Neural crest cell (in vitro differentiated cells): ENCODE measurements around the gene FKBP1B. TPM values are rescaled to one million over a fixed set of nuclear protein-coding genes. Genes with fewer than 3 reads are reported as not detected.

Source experiments
- DNase-seq: peaks from one replicate; pipeline ENCODE4 v3.0.0; 2021; ENCODE audit warnings: low read depth, mixed read lengths, low spot score
- H3K27ac Mint-ChIP-seq: one replicate; pipeline ENCODE4 v1.8.0; 2021; ENCODE audit warnings: mild to moderate bottlenecking, mixed read lengths; ENCODE audit not compliant: unreplicated experiment
- H3K27me3 Mint-ChIP-seq: 2 replicates; pipeline ENCODE4 v1.8.0; 2021; ENCODE audit warnings: low read depth, mild to moderate bottlenecking, mixed read lengths
- H3K36me3 Mint-ChIP-seq: 2 replicates; pipeline ENCODE4 v1.8.0; 2021; ENCODE audit warnings: low read depth, mild to moderate bottlenecking, mixed read lengths
- H3K4me1 Mint-ChIP-seq: 2 replicates; pipeline ENCODE4 v1.8.0; 2021; ENCODE audit warnings: mixed read lengths
- H3K4me3 Mint-ChIP-seq: one replicate; pipeline ENCODE4 v1.8.0; 2021; ENCODE audit warnings: mild to moderate bottlenecking, mixed read lengths
- H3K9me3 Mint-ChIP-seq: 2 replicates; pipeline ENCODE4 v1.8.0; 2021; ENCODE audit warnings: mixed read lengths
- CTCF ChIP-seq: fragments of 200-600 bp; sonication (generic); conservative IDR thresholded peaks from 2 replicates; pipeline ENCODE4 v1.5.0; 2021; ENCODE audit warnings: antibody characterized with exemption, mild to moderate bottlenecking
- total RNA-seq: library from RNA; stranded (reverse); gene quantifications from 2 replicates; pipeline ENCODE4 v1.2.1, GENCODE V29; 2021

Gene FKBP1B
- total RNA-seq, 1 donor from 2014 or later = 22.1 TPM

DNA sequence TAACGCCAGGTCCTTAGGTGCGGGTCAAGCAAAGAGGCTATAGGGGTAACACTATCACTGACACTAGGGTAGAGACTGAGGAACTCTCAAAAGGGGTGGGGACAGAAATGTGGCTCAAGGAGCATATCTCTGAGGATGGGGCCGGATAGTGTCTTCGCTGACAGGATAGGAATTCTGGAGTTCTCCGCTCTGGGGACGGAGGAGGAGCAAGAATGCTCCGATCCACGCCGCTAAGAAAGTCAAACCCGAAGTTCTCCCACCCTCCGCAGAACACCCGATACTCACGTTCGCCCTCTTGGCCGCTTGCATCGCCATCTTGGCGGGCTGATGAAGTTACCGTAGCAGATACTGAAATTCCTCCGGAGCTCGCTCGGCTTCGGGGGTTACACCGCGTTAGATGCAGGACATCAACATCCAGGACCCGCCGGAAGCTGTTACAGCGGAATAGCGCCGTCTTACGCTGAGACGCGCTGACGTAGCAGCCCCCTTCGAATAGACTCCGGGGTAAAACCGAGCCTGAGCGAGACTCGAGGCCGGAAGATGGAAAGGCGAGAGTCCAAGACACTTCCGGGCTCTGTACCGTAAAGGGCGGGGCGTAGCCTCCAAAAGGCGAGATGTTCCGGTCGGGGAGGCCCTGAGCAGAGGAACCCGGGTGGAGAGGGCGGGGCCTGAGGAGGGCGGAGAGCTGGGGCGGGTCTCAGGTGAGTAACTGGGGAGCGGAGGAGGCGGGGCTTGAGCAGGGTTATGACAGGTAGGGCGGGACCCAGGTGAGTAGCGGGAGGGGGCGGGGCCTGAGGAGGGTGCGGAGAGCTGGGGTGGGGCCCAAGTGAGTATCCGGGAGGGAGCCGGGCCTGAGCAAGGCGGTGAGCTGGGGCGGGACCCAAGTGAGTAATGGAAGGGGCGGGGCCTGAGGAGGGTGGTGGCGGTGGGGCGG is 26.6 kb downstream of the FKBP1B start, which contains the start of gene SF3B6:
Gene SF3B6 (minus strand): TSS at position 412 of the 934 bp plus-strand sequence. CDS start 97 bp downstream, at position 315.
- Mint-ChIP-seq H3K4me1 (peaks cover 31% of the 10 kb centered on the region), H3K4me3 (peak within 1 kb of the TSS; percentile 97), H3K36me3 (peaks cover 6% of the 10 kb centered on the region), H3K27me3 (no peaks in the 10 kb centered on the region), H3K27ac (peak within 1 kb of the TSS; percentile 97), H3K9me3 (no peaks in the 10 kb centered on the region)
- DNase-seq = peak; percentile 90
- TF ChIP-seq CTCF = no peak

GRCh38 chr2:24076849-24077534 is 27.5 kb downstream of the FKBP1B start:
- no peak for TF ChIP-seq CTCF
- no peak overlapping the region for H3K27ac Mint-ChIP-seq
- no peaks in the 10 kb centered on the region for H3K27me3 Mint-ChIP-seq
- peaks cover 34% of the 10 kb centered on the region for H3K4me1 Mint-ChIP-seq
- H3K36me3 Mint-ChIP-seq = peaks cover 6% of the 10 kb centered on the region
- peak overlapping the region; percentile 97 for H3K4me3 Mint-ChIP-seq
- DNase-seq = no peak
- no peaks in the 10 kb centered on the region for H3K9me3 Mint-ChIP-seq

GRCh38 chr2:24077535-24077877 is 28.0 kb downstream of the FKBP1B start:
- Mint-ChIP-seq H3K9me3 (no peaks in the 10 kb centered on the region), H3K27ac (no peak overlapping the region), H3K27me3 (no peaks in the 10 kb centered on the region), H3K4me3 (peak overlapping the region; percentile 97), H3K4me1 (peaks cover 34% of the 10 kb centered on the region), H3K36me3 (peaks cover 9% of the 10 kb centered on the region)
- TF ChIP-seq CTCF = no peak
- DNase-seq = no peak

- H3K36me3 Mint-ChIP-seq = peaks cover 9% of the 10 kb centered on the region
- H3K27me3 Mint-ChIP-seq = no peaks in the 10 kb centered on the region
Observed at GRCh38 chr2:24077879-24078278, 28.3 kb downstream of the FKBP1B start.

More at GRCh38 chr2:24077879-24078278, 28.3 kb downstream of the FKBP1B start:
- Mint-ChIP-seq H3K27ac (no peak overlapping the region), H3K9me3 (no peaks in the 10 kb centered on the region), H3K4me3 (peak overlapping the region; percentile 97), H3K4me1 (peaks cover 34% of the 10 kb centered on the region)
- DNase-seq = no peak
- TF ChIP-seq CTCF = no peak
